HG03025 (cell line): ENCODE measurements around the gene EMD.
A peak's percentile ranks its signal among the peaks of the same experiment; 100 is the strongest.
"Not testable (repeated sequence)": the region's sequence is repeated elsewhere in the genome, so short reads cannot be mapped to it uniquely, and the experiment has no call there.

Experiments used
- ATAC-seq: cut with Tn5 transposase; IDR thresholded peaks from one replicate; pipeline ENCODE4 v1.9.1; 2021; ENCODE audit warnings: mild to moderate bottlenecking, moderate library complexity; ENCODE audit not compliant: unreplicated experiment, low FRiP score

The EMD gene

DNA sequence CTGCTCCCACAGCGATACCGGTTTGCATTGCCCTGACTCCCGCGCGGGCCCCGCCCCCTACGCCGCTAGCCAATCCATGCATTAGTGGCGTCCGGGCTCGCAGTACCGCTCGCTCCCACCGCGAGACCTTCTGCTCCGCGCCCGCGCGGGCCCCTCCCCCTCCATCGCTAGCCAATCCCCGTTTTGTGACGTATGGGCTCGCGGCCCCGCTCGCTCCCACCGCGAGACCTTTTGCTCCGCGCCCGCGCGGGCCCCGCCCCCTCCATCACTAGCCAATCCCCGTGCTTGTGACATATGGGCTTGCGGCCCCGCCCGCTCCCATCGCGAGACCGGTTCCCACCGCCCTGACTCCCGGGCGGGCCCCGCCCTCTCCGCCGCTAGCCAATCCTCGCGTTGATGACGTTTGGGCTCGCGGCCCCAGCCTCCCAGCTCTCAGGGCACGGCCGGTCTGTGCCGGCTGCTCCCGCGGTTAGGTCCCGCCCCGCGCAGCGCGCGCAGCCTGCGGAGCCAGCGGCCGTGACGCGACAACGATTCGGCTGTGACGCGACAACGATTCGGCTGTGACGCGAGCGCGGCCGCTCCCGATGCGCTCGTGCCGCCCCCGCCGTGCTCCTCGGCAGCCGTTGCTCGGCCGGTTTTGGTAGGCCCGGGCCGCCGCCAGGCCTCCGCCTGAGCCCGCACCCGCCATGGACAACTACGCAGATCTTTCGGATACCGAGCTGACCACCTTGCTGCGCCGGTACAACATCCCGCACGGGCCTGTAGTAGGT is at the start of gene EMD:
TSS of gene EMD (plus strand) at position 497 of the 770 bp plus-strand sequence. CDS start at position 687, 190 bp downstream.
- peak; percentile 69 for ATAC-seq

DNA sequence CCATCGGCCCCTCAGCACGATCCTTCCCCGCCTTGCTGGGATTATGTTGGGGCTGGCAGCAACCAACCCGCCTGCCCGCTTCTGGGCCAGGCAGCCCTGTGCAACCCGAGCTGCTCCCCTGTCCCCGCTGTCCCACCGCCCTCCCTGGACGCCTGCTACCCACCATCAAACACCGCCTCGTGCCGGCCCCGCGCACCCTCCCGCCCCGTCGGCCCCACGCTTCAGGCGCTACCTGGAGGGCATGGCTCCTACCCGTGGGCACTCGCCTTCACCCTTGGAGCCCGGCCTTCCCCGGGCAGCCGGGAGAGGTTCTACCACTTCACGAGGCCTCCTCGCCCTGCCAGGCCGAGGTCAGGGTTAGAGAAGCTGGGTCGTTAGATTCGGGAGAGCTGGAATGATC is 46.5 kb upstream of the EMD start:
- no peak for ATAC-seq

DNA sequence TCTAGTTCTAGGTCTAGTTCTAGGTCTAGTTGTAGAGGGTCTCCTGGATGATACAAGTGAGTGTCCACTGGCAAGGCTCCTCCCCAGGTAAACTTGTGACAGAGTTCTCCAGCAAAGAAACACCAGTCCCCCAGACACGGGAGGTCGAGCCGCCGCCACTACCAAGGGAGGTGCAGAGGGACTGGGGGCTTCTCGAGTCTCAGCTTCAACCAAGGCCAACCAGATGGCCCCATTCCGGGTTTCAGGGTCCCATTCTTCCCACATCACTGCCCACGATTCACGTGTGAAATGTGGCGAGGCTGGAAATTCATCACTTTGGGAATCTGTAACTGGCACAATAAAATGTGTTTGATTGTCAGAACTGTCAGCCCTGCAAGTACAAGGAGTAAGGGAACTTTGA is 46.0 kb upstream of the EMD start:
- ATAC-seq = no peak

DNA sequence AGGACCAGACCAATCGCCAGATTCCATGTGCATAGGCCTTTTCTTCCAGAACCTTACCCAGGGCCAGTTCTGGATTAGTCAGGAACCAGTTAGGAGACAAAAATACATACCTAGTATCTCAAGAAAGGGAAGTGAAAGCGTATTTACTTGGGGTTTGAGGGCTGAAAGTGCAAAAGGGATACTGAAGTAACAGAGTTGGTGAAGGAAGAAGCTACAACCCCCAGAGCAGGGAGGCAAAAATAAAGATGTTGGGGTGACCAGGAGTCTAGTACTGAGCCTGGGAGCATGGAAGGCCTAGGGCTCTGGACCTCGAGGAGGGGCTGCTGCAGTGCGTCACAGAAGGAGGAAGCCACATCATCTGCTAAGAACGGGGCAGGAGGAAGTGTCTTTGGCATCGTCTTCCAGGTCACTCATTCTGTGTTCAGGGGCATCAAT is 45.2 kb upstream of the EMD start:
- no peak for ATAC-seq

DNA sequence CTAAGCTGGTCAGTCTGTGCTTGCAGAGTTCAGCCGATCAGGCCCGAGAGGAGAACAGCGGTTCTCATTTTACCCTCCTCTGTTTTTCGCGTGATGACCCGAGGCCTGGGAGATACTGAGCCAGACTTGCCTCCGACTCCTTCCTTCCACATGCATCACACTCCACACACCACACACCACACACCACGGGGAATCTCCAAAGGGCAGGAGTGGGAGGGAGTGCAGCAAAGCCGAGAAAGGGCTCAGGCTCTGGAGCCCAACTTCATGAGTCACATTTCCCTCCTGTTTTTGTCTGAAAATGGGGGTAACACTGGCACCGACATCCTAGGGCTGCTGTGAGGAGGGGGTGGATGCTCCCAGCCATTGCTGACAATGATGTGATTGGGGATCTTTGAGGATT is 44.6 kb upstream of the EMD start:
- no peak for ATAC-seq

DNA sequence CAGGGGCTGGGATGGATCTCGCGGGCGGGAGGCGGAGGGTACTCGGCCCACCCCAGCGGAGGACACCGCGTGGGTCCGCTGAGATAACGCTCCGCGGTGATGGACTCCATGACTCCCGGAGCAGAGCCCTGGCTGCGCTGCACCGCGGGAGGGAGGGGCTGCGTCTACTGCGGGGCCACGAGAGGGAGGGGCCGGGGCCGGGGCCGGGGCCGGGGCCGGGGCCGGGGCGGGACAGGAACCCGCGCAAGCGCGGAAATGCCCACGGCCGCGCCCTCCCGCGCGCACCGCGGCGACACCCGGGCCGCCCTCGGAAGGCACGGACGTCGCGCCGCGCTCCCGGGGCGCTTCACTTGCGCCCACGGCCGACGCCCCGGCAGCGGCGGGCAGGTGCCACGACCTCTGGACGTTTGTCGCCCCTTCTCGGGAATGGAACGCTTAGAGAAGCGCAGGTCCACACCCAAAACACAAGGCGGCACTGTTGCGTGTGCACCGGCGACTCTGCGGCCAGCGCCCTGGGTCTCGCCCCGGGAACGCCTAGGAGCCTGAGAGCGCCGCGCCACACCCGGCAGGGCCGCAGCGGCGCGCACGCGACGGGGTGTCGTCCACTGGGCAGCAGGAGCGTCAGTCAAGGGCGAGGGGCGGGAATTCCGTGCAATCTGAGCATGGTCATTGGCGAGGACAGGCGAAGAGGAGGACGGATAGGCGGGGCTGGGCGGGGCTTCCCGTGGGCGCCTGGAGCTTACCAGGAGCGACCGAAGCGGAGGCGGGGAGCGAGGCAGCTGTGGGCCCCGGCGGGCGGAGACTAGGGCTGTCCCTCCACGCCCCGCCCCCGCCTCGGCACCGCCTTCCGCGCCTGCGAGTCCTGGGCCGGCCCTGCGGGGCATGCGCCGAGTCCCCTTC is 37.4 kb upstream of the EMD start:
- ATAC-seq = peak; percentile 60

DNA sequence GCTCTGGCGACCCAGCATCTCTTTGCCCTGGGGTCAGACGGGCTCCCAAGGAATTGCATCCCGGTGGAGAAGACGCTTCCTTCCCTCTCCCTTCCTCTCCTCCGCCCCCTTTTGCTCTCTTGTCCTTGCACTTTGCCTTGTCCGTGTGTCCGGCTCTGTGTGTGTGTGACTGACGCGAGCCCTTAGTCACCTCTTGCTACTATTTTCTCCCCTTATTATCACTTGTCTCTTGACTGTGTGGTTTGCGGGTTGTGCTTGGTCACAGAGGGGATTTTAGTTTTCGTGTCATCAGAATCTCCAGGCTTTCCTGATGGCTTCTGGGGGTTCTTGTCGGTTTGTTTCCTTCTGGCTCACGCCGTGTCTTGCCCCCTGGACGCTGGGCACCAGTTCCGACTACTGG is 36.0 kb upstream of the EMD start:
- ATAC-seq = not testable (repeated sequence)

DNA sequence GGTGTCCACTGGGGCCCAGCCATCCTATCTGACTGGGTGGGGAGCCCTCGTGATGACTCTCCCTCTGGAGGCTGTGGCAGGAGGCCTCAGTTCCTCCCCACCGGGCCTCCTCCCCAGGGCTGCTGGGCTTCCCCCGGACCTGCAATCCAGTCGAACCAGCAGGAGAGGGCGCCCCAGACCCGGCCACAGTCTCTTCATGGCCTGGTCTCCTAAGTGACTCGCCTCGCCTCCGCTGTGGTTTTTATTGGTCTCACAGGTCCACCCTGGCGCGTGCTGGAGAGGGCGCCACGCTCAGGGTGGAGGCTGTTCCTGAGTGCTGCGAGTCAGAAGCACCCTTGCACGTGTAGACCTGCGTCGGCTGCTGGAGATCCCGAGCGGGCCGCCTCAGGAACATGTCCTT is 35.5 kb upstream of the EMD start:
- not testable (repeated sequence) for ATAC-seq

DNA sequence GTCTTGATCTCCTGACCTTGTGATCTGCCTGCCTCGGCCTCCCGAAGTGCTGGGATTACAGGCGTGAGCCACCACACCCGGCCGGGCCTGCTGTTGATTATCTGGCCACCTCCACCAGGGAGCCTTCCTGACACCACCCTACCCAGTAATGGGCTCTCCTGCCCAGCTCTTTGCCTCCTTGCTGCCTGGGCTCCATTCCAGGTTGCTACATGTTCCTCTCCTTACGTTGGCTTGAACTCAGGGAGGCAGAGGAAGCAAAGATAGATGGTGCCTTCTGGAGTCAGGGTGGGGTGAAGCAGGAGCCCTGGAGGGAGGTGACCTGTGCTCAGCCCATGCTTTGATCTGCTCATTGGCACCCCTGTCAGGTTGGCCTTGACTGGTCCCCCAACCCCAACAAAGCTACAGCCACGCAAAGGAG is 31.0 kb upstream of the EMD start:
- no peak for ATAC-seq

DNA sequence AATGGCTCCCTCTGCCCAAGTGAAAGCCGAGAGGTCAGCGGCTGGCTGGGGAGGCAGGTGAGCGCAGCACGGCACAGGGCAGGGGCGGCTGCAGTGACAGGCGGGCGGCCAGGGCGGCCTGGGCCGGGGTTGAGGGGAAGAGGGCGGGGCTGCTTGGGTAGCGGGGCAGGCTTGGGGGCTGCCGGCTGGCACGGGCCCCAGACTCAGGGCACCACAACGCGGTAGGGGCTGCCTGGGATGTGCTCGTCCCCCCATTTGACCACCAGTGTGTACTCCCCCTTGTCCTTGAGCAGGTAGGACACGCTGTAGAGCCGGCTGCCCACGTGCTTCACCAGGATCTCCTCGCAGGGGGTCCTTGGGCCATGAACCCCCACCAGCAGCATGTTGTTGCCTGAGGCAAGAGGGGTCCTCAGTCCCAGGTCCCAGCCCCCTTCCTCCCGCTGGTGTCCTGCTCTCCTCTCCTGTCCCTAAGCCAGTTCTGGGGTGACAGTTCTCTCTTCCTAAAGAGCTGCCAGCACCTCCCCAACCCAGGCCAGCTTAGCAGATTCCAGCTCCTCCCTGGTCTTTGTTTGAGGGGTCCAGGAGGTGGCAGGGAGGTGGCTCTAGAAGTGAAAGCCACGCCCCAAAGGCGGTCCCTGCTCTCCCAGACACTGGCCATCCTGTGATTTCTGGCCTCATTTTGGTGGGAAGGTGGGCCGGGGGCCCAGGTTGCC is 30.3 kb upstream of the EMD start:
- ATAC-seq = no peak

DNA sequence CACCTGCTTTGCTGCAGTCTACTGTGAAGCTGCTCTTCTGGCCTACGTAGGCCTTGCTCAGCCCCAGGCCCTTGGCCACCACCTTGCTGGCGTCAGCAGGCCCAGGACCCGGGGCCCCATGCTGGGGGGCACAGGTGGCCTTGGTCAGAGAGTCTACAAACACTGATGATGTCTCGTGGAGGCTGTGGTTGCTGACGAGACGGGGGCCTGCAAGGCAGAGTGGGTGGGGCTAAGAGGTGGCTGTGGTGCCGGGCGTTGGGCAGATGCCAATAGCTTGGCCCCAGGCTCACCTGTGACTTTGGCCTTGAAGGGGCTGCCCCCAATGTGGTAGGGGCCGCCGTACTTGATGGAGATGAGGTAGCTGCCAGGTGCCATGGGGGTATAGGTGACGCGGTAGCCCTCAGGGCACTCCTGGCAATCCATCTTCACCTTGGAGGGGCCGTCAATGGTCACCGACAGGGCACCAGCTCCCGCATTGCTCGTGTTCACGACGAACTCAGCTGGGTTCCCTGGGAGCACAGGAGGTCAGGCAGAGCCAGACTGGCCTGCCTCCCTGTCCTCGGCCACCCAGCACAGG is 29.6 kb upstream of the EMD start:
- ATAC-seq = no peak

DNA sequence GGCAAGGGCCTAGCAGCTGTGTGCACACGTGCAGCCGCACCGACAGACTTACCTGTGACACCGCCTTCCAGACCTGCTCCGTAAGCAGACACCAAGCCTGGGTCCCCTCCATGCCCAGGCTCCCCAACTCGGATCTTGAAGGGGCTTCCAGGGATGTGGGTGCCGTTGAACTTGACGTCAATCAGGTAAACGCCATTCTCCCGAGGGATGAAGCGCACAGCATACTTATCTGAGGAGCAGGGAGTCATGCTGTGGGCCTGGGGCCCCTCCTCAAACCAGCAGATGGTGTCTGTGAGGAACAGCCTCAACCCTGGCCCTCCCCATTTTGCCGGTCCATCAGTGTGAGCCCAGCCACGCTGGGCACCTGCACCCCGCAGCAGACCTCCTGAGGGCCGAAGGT is 29.1 kb upstream of the EMD start:
- no peak for ATAC-seq

DNA sequence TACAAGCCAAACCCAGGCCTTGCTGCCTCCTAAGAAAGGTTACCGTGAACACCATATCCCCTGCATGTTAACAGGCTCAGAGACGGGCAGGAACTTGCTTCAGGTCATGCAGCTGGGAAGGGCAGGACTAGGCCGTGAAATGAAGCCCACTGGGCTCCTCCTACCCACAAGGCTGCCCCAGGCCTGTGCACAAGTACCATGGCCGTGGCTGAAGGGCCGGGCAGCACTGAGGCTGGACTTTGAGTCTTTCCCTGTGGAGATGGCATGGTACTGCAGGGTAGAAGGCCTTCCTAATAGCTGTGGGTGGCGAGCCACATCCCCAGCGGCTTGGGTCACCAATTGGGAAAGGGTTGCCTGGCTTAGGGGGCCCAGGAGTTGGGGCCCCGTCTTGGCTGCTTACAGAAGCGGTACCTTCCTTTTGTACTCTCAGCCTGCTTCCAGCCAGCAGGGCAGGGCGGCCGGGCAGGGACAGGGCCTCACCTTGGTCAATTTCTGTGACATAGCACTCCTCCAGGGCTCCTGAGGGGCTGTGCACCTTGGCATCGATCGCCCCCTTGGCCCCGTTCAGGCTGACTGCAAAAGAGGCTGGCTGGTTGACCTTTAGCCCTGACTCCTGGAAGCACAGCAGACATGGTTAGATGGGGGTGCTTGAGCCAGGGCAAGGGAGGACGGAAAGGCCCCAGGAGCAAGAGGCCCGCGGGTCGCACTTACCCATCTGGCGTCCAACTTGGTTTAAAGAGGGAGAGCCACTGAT is 28.5 kb upstream of the EMD start:
- ATAC-seq = no peak

DNA sequence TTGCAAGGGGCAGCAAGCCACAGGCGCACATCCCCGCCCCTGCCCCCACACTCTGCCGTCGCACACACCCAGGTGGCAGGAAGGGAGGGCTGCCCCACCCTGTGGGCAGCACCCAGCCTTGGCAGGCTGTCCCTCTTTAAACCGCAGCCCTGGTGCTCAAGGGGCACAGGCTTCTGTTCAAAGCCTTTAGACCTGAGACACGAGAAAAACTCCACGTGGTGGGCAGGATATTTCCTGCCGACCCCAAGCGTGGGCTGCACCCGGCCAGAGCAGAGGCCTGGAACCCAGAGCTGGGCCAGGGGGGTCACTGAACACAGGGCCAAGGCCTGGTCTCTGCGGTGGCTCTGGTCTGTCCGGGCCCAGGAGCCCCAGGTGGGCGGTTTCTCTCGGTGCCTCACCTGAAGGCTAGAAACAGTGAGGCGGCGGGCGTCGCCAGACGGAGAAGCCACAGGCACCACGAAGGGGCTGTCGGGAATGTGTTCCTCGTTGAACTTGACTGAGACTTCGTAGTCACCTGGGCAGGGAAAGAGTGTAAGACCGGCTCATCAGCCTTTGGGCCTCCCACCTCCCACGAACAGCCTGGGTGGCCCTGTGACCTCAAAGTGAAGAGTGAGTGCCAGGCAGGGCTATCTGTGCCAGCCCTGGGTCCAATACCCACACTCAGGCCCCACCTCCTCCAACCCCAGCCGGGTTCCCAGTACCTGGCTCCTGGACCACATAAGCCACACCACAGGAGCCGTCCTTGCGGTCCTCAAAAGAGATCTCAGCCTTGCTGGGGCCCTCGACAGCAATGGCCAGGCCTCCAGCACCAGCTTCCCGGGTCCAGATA is 27.7 kb upstream of the EMD start:
- no peak for ATAC-seq

DNA sequence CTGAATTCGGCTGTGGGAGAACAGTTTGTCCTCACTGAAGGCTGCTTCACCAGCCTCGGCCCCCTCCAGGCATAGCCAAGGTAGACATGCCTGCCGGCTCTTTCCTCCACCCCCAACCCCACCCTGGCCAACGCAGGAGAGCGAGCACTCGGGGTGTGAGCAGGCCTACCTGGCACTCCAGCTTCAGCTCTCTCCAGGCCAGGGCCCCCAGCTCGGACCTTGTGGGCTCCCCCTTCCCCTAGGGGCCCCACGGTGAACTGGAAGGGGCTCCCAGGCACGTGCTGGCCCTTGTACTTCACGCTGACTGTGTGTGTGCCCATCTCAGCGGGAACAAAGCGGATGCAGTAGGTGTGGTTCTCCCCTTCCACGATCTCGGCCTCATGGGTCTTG is 27.1 kb upstream of the EMD start:
- ATAC-seq = no peak

DNA sequence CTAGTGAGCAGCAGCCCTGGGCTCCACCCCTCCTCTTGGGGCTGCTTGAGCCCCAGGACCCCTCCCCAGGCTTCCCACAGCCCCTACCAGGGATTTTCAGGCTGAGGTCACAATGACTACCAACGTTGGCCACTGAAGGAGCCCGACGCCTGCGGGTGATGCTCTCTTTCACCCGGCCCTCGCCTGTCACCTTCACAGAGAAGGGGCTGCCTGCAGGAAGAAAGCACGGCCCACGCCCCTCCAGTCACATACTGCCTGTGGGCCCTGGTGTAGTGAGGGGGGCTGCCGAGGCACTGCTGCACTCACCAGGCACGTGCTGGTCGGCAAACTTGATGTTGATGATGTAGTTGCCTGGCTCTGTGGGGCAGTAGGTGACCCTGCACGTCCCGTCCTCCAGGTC is 26.6 kb upstream of the EMD start:
- ATAC-seq = no peak

DNA sequence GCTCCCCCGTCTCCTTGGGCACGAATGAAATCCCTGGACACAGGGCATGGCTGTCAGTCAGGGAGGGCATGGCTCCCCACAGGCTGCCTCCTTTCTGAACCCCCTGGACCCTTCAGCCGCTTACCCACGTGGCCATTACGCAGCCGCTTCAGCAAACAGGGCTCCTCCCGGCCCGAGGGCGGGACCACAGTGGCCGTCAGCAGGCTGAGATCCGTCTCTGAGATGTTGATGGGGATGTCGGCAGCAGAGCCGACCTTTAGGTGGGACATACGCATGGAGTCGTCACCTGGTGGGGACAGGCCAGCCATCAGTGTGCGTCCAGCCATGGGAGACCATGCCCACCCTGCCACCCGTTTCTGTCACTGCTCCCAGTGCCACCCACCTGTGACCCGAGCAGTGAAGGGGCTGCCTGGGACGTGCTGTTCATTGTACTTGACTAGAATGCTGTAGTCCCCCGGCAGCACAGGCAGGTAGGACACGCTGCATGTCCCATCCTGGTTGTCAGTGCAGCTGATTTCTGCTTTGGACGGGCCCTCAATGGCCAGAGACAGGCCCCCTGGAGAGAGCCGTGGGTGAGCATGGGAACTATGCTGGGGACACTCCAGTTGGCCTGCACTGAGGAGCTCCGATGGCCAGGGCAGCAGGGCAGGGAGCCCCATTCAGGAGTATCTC is 25.8 kb upstream of the EMD start:
- no peak for ATAC-seq

DNA sequence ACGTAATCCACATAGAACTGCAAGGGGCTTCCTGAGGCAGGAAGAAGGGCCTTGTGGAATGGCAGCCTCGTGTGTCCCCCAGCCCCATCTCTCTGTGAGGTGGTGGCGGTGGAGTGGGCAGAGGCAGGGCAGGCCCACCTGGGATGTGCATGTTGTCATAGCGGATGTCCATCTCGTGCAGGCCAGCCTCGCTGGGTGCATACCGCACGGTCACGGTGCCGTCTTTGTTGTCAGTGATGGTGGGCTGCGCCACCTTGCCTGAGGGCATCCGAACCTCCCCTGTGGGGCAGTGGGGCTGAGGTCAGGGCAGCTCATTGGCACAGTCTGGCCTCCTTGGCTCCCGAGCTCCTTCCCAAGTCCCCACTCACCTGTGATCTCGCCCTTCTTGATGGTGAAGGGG is 25.1 kb upstream of the EMD start:
- ATAC-seq = no peak

DNA sequence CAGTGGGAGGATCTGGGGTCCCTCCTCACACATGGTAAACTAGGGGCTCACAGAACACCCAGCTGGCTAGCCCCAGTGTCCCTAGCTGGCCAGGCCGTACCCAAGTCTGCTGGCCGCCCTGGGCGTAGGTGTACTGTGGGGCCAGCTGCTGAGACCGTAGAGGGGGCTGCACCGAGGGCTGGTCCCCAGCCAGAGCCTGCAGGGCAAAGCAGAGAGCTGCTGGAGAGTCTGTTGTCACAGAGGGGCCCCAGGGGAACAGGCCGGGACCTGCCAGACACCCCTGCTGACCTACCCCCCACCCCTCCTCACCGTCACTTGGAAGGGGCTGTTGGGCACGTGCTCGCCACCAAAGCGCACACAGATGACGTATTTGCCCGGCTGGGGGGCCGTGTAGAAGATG is 24.6 kb upstream of the EMD start:
- ATAC-seq = no peak
